Ovary (tissue), 9 donors: Measurements from ENCODE around the gene KIF7. TPM values are rescaled to one million over a fixed set of nuclear protein-coding genes. Genes with fewer than 3 reads are reported as not detected.

Experiments
- DNase-seq, 5 donors: peaks; one replicate each; pipeline ENCODE4 v3.0.0-alpha.2; 2019 to 2020
- H3K27ac ChIP-seq, 2 donors: fragments of 200-600 bp; one replicate each; pipeline versions ENCODE4 v1.5.1 to v1.8.0; 2019 to 2022
- H3K27me3 ChIP-seq: fragments of 200-600 bp; one replicate; pipeline ENCODE4 v1.8.0; 2022
- H3K36me3 ChIP-seq: fragments of 200-600 bp; sonication (generic); one replicate; pipeline ENCODE4 v1.5.1; 2019
- H3K4me1 ChIP-seq: one replicate; pipeline ENCODE4 v1.8.1; 2013; ENCODE audit warnings: mild to moderate bottlenecking, moderate library complexity; ENCODE audit not compliant: insufficient read depth
- H3K4me3 ChIP-seq: fragments of 200-600 bp; sonication (generic); one replicate; pipeline ENCODE4 v1.5.1; 2017
- H3K9me3 ChIP-seq, 2 donors: fragments of 200-600 bp in 1 of 2; sonication (generic) in 1 of 2; one replicate each; pipeline versions ENCODE4 v1.5.1 to v1.8.1; 2013 to 2019; ENCODE audit warnings: mild to moderate bottlenecking in 1 of 2, moderate library complexity in 1 of 2
- CTCF ChIP-seq, 3 donors: fragments of 450-650 bp in 2 of 3; fragments of 200-600 bp in 1 of 3; IDR thresholded peaks; one replicate each; pipeline versions ENCODE4 v1.5.1 to v1.8.0; 2016 to 2022; ENCODE audit warnings: antibody characterized with exemption in 3 of 3, mild to moderate bottlenecking in 1 of 3
- EP300 ChIP-seq: sonication (generic); formaldehyde crosslinking; IDR thresholded peaks from one replicate; pipeline ENCODE4 v1.6.1; 2017; ENCODE audit warnings: antibody characterized with exemption
- POLR2A ChIP-seq: fragments of 450-650 bp; IDR thresholded peaks from one replicate; pipeline ENCODE4 v1.6.1; 2017; ENCODE audit warnings: antibody characterized with exemption, mild to moderate bottlenecking, moderate library complexity
- WGBS, 3 donors: extraction: QIAGEN DNeasy Blood & Tissue Kit in 1 of 3; methylation state at CpG; one replicate each; pipeline versions ENCODE4 v1.1.5 to v1.1.7; 2013 to 2017; 5-methylcytosine and 5-hydroxymethylcytosine counted together
- intact Hi-C, 4 donors: fragments of 100-400 bp; cut with DNase I; formaldehyde crosslinking; loops; one replicate each; pipeline versions ENCODE4 v1.11.0 to v1.15.1; 2022 to 2023
- polyA plus RNA-seq, 2 donors: library from polyadenylated mRNA; stranded (reverse); fragments of 200-250 nt in 1 of 2; fragments of 350-450 nt in 1 of 2; fragmentation: Illumina TruSeq in 1 of 2; extraction: RNeasy Lipid Tissue Mini Kit (QIAGEN cat#74804) in 1 of 2; gene quantifications; one replicate each; pipeline ENCODE4 v1.2.3, GENCODE V29; 2013 to 2014
- total RNA-seq, 7 donors: library from RNA; depleted of rRNA in 2 of 7; stranded (reverse); fragments of >200 nt in 2 of 7; fragmentation: NEBNext Ultra II Directional in 3 of 7; extraction: Animal tissue kit (Norgen Biotek cat#: 25700) in 3 of 7; gene quantifications; one replicate each; pipeline versions ENCODE4 v1.1.0 to v1.2.4, GENCODE V29; 2016 to 2023
- donor health status: DM: no; HTN: no; CAD: no; lungs with moderate emphysema.
- donor health status: DM: no; HTN: no; CAD: no.
- donor health status: Bipolar disorder and iron deficiency.
- donor health status: DM: yes; HTN: yes; CAD: no.
- donor health status: DM: no; HTN: no; CAD: no.
- donor health status: DM: yes; HTN: yes; CAD: no.

The KIF7 gene
- total and polyA plus RNA-seq, 9 donors: 1.5 to 16.3 (median 10.6) TPM

DNA sequence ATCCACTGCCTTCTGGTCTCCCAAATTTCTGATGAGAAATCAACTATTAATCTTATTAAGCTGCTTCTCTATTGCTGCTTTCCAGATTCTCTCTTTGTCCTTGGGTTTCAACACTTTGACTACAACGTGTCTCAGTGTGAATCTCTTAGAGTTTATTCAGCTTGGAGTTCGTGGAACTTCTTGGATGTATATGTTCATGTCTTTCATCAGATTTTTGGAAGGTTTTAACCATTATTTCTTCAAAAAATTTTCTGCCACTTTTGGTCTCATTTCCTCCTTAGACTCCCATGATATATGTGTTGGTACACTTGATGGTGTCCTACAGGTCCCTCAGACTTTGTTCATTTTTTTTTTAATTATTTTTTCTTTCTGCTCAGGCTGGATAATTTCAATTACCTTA lies 44.0 kb downstream of the KIF7 start:
- DNase-seq: no peak
- Histone ChIP-seq H3K4me1 (no peaks in the 10 kb centered on the region), H3K27me3 (no peaks in the 10 kb centered on the region), H3K36me3 (no peaks in the 10 kb centered on the region), H3K4me3 (no peak overlapping the region), H3K27ac (no peak overlapping the region), H3K9me3 (no peaks in the 10 kb centered on the region)
- 95 to 99% (median 98%) methylated on average over 2 of the region's 2 CpGs for WGBS, 3 donors
- intact Hi-C loops: no loop called here
- TF ChIP-seq CTCF (IDR thresholded peaks at IDR 0.05): no peak

DNA sequence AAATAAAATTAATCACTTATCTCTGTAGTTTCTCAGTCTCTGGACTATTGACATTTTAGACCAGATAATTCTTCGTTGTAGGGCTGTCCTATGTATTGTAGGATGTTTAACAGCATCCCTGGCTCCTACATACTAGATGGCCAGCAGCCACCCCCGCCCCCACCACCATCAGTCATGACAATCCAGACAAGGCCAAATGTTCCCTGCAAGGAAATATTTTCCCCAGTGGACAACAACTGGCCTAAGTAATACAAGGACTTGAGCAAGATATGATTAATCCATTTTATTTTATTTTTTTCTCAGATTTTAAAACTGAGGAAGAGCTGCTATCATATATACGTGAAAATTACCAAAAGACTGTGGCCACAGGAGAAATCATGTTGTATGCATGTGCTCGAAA lies 56.2 kb downstream of the KIF7 start:
- intact Hi-C loops: no loop called here
- Histone ChIP-seq H3K4me1 (no peaks in the 10 kb centered on the region), H3K4me3 (no peak overlapping the region), H3K27ac (no peak overlapping the region), H3K9me3 (no peaks in the 10 kb centered on the region), H3K36me3 (no peaks in the 10 kb centered on the region), H3K27me3 (no peaks in the 10 kb centered on the region)
- no peak for DNase-seq
- TF ChIP-seq POLR2A (no peak), CTCF (IDR thresholded peaks at IDR 0.05) (no peak), EP300 (no peak)
- 92 to 97% (median 95%) methylated on average over 4 of the region's 4 CpGs for WGBS, 3 donors

- no peaks in the 10 kb centered on the region for H3K9me3 ChIP-seq
- TF ChIP-seq CTCF (IDR thresholded peaks at IDR 0.05) (no peak), EP300 (no peak), POLR2A (no peak)
Observed at GRCh38 chr15:89593018-89593417, 62.2 kb downstream of the KIF7 start.

DNA sequence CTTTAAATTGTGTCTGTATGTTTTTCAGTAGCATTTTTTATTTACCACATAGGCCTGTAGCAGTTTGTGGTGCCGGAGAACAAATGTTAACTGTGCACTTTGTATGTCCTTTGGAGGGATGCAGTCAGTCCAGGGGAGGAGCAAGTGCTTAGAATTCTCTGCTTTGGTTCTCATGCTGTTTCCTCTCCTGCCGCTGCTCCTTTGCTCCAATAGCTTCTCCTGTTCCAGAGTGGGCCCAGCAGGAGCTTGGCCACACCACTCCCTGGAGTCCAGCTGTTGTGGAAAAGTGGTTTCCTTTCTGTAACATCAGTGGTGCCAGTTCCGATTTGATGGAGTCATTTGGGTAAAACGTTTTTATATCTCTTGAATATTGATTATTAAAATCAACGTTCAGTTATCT lies 63.4 kb downstream of the KIF7 start:
- H3K4me1 ChIP-seq: no peaks in the 10 kb centered on the region
- TF ChIP-seq CTCF (IDR thresholded peaks at IDR 0.05) (no peak), EP300 (no peak), POLR2A (no peak)
- WGBS, 3 donors: 63 to 77% (median 73%) methylated on average over 5 of the region's 5 CpGs
- no peaks in the 10 kb centered on the region for H3K27me3 ChIP-seq
- no peak for DNase-seq
- no peaks in the 10 kb centered on the region for H3K9me3 ChIP-seq
- no peaks in the 10 kb centered on the region for H3K36me3 ChIP-seq
- intact Hi-C loops: no loop called here
- H3K27ac ChIP-seq: no peak overlapping the region
- H3K4me3 ChIP-seq: no peak overlapping the region

More at GRCh38 chr15:89593018-89593417, 62.2 kb downstream of the KIF7 start:
- no peak for DNase-seq
- intact Hi-C loops: no loop called here
- Histone ChIP-seq H3K4me3 (no peak overlapping the region), H3K27me3 (no peaks in the 10 kb centered on the region), H3K27ac (no peak overlapping the region), H3K4me1 (no peaks in the 10 kb centered on the region), H3K36me3 (no peaks in the 10 kb centered on the region)
- WGBS, 3 donors: 93 to 96% (median 95%) methylated on average over 4 of the region's 4 CpGs

DNA sequence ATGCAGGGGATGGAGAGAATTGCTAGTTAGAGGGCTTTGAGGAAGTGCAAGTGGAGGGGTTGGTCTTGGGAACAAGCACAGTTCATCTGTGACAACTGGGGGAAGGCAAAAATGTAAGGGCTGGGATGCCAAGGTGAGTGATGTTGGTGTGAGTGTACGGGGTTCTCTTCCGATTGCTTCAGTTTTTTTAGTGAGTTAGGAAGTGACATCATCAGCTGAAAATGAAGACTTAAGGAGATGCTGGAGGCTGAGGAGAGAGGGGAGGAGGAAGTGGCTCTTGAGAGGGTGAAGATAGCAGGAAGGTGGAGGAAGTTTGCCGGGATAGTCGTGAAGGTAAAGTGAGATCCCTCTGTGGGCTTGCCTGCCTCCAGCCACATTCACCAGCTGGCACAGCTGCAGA lies 67.3 kb downstream of the KIF7 start:
- Histone ChIP-seq H3K9me3 (no peaks in the 10 kb centered on the region), H3K27ac (no peak overlapping the region), H3K27me3 (no peaks in the 10 kb centered on the region), H3K36me3 (no peaks in the 10 kb centered on the region), H3K4me1 (no peaks in the 10 kb centered on the region), H3K4me3 (no peak overlapping the region)
- TF ChIP-seq CTCF (IDR thresholded peaks at IDR 0.05) (no peak), POLR2A (no peak)
- WGBS, 3 donors: 82 to 87% (median 85%) methylated on average over 4 of the region's 4 CpGs
- no peak for DNase-seq
- intact Hi-C loops: loop anchor here in 1 of 4 donors (5.0 kb wide), 1 partner anchor 1391 kb away; no protein-coding TSS in a partner anchor
